GM19238 (cell line): ENCODE data around the gene PROSER3.
"Not testable (repeated sequence)": the region's sequence is repeated elsewhere in the genome, so short reads cannot be mapped to it uniquely, and the experiment has no call there.

Experiments used
- DNase-seq: peaks from one replicate; pipeline ENCODE4 v3.0.0; 2011; ENCODE audit warnings: low spot score; ENCODE audit not compliant: insufficient read length

The PROSER3 gene

DNA sequence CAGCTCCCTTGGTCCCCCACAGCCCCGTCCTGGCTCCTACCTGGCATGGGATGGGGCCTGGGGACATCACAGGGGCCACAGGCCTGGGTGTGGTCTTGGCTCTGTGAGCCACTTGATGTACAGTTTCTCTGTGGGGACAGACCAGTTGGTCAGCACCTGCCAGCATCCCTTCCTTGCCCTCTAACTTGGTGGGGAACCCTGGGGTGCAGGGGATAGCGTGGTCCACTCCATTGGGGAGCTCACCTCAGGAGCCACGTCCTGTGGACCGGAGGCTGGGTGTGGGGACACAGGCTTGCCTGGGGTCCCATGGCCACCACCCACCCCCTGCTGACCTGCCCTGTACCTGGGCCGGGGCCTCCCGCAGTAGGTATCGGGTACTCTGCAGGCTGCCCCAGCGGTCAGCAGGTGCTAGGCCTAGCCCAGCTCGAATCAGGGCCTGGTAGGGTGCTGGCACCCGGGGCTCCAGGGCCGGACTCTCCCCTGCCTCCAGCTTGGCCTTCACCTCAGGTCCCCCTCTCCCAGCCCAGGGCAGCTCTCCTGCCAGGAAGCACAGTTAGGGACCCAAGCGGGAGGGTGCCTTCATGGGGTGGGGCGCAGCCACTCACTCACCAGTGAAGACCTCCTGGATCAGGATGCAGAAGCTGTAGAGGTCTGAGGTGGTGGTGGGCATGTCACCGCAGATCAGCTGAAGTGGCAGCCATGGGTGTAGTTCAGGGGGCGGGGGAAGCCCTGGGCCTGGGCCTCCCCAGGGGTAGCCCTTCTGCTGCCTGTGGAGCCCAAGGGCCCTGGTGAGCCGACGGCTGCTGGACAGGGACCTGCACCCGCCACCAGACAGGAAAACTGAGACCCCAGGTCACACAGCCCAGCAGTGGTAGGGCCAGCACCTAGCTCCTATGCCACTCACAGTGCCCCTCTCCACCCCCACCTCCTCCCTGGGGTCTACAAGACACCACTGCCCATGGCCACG is 32.3 kb downstream of the PROSER3 start:
- DNase-seq, result no peak

DNA sequence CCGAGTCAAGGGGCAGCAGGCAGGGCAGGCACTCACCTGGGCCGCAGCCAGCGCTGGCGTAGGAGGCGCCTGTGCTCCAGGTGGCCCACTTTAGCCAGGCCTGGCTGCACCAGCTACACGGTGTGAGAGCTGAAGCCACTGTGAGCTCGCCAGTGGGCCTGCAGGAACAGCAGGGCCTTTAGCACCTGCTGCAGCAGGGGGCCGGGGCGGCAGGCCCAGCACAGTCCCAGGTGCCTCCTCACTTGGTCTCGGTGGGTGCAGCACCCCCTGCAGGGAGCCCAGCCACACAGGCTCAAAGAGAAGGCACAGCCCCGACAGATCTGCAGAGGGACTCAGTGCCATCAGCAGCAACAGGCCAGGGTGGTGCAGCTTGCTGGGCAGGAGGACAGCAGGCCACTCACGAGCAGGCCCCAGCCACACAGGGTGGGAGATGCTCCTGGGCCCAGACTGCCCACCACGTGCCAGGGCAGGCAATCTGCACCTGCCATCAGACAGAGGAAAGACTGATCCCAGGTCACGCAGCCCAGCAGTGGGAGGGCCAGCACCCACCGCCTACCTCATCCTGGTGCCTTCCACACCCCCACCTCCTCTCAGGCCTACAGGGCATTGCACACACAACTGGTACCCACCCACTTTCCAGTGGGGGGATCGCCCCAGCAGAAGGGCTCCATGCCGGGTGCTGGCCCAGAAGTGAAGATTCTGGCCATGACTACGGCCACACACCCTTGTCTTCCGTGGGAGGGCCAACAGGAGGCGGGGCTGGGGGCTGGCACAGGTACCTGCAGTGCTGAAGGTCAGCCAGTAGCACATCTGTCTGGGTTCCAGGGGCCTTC is 33.2 kb downstream of the PROSER3 start:
- no peak for DNase-seq

- no peak for DNase-seq
Measured at GRCh38 chr19:35791814-35792279, 33.9 kb downstream of the PROSER3 start.

- DNase-seq, result no peak
Measured at GRCh38 chr19:35792312-35792711, 34.3 kb downstream of the PROSER3 start.

DNA sequence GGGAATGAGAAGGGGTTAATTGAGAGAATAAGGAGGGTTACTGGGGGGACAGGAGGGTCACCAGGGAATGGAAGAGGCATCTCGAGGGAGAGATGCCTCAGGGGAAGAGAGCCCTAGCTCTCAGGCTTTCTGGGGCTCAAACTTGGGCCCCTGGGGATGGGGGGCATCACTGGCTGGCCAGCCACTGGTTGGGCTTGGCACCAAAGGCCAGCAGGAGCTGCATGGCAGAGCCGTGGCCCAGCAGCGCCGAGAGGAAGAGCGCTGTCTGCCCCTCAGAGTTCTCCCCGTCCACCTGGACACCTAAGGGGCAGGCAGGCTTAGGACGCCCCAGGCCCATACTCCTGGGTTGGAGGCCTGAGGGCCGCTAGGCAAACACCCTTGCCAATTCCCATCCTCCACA is 34.9 kb downstream of the PROSER3 start:
- DNase-seq, result no peak

GRCh38 chr19:35793381-35794165 is 35.6 kb downstream of the PROSER3 start:
- no peak for DNase-seq

GRCh38 chr19:35795564-35795963 is 37.6 kb downstream of the PROSER3 start:
- not testable (repeated sequence) for DNase-seq

DNA sequence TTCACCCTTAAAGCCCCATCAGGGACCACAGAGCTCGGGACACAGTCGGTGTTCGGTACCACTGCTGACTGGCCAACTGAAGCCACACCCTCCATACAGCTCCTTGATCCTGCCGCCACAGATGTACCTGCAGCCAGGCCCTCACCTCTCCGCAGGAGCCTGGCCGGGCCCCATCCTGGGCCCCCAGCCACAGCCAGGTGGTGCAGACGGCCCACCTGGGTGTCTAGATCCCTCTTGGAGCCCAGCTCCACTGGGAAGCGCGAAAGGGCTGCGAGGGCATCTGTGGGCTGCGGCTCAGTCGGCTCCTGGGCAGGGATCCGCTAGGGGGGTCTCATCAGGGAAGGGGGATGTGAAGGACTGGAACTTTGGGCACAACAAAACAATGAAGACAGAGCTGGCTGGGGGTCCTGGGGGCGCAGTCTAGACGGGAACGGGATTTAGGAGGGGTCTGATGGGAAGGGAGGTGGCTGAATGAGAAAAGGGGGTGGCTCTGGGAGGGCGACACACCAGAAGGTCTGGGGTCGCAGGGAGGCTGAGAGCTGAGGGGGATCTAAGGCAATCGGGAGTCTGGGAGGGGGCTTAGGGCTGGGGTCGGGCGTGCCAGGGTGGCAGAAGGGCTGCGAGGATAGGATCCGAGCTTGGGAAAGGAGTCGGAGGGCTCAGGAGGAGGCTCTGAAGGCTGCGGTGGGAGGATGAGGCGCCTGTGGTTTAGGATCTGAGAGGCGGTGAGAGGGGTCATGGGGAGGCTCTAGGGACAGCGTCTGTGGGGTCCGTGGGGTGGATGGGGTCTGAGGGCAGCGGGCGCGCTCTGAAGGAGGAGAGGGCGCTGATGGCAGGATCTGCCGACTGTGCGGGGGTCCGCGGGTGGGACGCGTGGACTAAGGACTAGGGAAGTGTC is 38.9 kb downstream of the PROSER3 start:
- DNase-seq, result no peak

DNA sequence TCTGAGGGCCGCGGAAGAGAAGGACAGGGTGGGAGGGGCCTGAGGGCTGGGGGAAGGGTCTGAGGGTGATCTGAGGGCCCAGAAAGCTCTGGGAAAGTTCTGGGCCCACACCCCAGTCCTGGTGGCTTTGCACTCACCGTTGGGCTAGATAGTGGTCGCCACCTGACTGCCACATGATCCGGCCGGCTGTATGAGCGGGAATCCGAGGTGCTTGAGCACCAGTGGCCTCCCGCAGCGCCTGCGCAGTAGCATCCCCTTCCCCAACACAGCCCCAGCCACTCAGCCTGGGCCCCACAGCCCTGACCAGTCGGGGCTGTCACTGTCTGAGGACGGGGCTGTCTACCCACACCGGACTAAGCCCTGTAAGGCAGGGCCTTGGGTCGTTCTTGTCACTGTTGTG is 39.7 kb downstream of the PROSER3 start:
- DNase-seq, result no peak

GRCh38 chr19:35801828-35802227 is 43.9 kb downstream of the PROSER3 start:
- no peak for DNase-seq

DNA sequence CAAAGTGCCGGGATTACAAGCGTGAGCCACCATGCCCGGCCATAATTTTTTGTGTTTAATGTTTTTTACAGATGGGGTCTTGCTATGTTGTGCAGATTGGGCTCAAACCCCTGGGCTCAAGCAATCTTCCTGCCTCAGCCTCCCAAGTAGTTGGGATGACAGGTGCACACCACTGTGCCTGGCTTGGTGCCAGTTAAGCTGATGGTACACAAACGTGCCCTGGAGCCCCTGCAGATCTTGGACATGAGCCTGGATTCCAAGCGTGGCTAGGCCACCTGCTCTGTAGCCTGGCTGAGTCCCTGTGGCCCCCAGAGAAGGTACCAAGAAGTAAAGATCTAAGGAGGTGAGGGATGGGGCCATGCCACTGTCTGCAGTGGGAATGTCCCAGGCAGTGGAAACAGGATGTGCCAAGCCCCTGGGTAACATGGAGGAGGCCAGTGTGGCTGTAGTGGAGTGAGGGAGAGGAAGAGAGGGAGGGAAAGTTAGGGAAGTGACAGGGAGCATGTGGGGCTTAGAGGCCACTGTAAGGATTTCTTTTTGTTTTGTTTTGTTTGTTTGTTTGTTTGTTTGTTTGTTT is 47.6 kb downstream of the PROSER3 start:
- DNase-seq, result no peak

DNA sequence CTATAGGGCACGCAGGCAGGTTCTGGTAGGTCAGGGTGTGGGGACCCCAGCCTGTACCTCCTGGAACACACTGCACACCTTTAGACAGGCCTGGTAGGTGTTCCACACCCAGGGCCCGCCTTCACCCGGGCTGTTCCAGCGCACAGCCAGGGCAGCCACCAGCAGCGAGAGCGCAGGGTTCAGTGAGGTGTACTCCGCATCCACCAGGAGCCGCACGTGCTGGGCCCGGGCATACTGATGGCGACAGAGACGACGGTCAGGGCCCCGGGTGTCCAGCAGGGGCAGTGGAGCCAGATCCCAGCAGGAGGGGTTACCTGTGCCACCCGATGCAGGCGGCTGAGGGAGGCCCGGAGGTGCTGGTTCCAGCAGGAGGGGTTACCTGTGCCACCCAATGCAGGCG is 48.6 kb downstream of the PROSER3 start:
- DNase-seq, result no peak

DNA sequence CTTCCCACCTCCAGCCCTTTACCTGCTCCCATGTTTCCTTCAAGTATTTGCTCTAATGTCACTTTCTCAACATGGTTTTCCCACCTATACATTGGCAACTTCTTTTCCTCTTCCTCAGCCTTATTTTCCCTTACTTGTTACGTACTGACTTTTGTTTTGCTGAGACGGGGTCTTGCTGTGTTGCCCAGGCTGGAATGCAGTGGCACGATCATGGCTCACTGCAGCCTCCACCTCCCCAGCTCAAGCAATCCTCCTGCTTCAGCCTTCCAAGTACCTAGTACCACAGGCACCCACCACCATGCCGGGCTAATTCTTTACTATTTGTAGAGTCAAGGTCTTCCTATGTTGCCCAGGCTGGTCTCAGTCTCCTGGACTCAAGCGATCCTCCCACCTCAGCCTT is 49.7 kb downstream of the PROSER3 start:
- no peak for DNase-seq

- DNase-seq, result no peak
Measured at GRCh38 chr19:35811317-35812219, 53.6 kb downstream of the PROSER3 start.

- no peak for DNase-seq
Measured at GRCh38 chr19:35812220-35813042, 54.5 kb downstream of the PROSER3 start, which contains the start of gene PRODH2. Gene PRODH2, minus strand, starts transcription at chr19:35812845. Its CDS starts 40 bp downstream, at chr19:35812805.

GRCh38 chr19:35813043-35813890 is 55.3 kb downstream of the PROSER3 start:
- DNase-seq, result no peak

- no peak for DNase-seq
Measured at GRCh38 chr19:35816262-35816661, 58.3 kb downstream of the PROSER3 start.
